SK-N-SH (cell line): ENCODE measurements around the gene TGFBR3L. TPM values are rescaled to one million over a fixed set of nuclear protein-coding genes. Genes with fewer than 3 reads are reported as not detected.

Source experiments
- CTCF ChIA-PET: fragments of 300-600, 350-600 bp; formaldehyde crosslinking; extraction: SDS; loops from one replicate; lab custom pipeline; 2021; lab: Yijun Ruan, JAX
- POLR2A ChIA-PET: fragments of 350-600 bp; sonication (Branson Sonifier 250); formaldehyde crosslinking; extraction: SDS; loops from one replicate; lab custom pipeline; 2020; ENCODE audit warnings: antibody characterized with exemption, inconsistent platforms; lab: Yijun Ruan, JAX
- DNase-seq: peaks from one replicate; pipeline ENCODE4 v3.0.0; 2012
- H2AFZ ChIP-seq: fragments of 200-600 bp; sonication (generic); 2 replicates; pipeline ENCODE4 v1.8.1; 2016; ENCODE audit warnings: antibody characterized with exemption, mild to moderate bottlenecking, low read depth
- H3F3A ChIP-seq: fragments of 200-600 bp; sonication (generic); replicated peaks from 2 replicates; pipeline ENCODE3; 2016; ENCODE audit warnings: antibody characterized with exemption, mild to moderate bottlenecking; ENCODE audit not compliant: insufficient read depth
- H3K27ac ChIP-seq, 2 experiments: fragments of 200-500 bp in 1 of 2; fragments of 200-600 bp in 1 of 2; sonication (Bioruptor generic) in 1 of 2; sonication (generic), shearing (Covaris generic) in 1 of 2; 2 replicates each; pipeline versions ENCODE4 v1.5.1 to v1.6.1; 2014 to 2016; ENCODE audit warnings: low read depth in 2 of 2, inconsistent platforms in 1 of 2, low read length in 1 of 2, mild to moderate bottlenecking in 1 of 2, mixed read lengths in 1 of 2
- H3K27me3 ChIP-seq: fragments of 200-600 bp; sonication (generic), shearing (Covaris generic); 2 replicates; pipeline ENCODE4 v1.6.1; 2016; ENCODE audit warnings: mixed run types; ENCODE audit not compliant: insufficient read depth
- H3K36me3 ChIP-seq, 2 experiments: fragments of 200-500 bp in 1 of 2; fragments of 200-600 bp in 1 of 2; sonication (Bioruptor generic) in 1 of 2; sonication (generic) in 1 of 2; replicated peaks in 1 of 2; 2 replicates each; pipeline versions ENCODE3 to v1.5.1; 2014 to 2016; ENCODE audit warnings: low read length in 1 of 2, mild to moderate bottlenecking in 1 of 2; ENCODE audit not compliant: insufficient read depth in 2 of 2, control insufficient read depth in 1 of 2
- H3K4me1 ChIP-seq, 2 experiments: fragments of 200-500 bp in 1 of 2; fragments of 200-600 bp in 1 of 2; sonication (Bioruptor generic) in 1 of 2; sonication (generic), shearing (Covaris generic) in 1 of 2; 2 replicates each; pipeline versions ENCODE4 v1.5.1 to v1.6.1; 2014 to 2016; ENCODE audit warnings: low read depth in 1 of 2, low read length in 1 of 2, mixed run types in 1 of 2; ENCODE audit not compliant: insufficient read depth in 2 of 2, control insufficient read depth in 1 of 2
- H3K4me2 ChIP-seq: fragments of 200-600 bp; sonication (generic), shearing (Covaris generic); 2 replicates; pipeline ENCODE4 v1.6.1; 2017; ENCODE audit warnings: mixed run types
- H3K4me3 ChIP-seq, 2 experiments: fragments of 200-500 bp in 1 of 2; fragments of 200-600 bp in 1 of 2; sonication (Bioruptor generic) in 1 of 2; sonication (generic), shearing (Covaris generic) in 1 of 2; 2 replicates each; pipeline versions ENCODE4 v1.5.1 to v1.8.1; 2014 to 2016; ENCODE audit warnings: low read depth in 2 of 2, inconsistent platforms in 1 of 2, low read length in 1 of 2, mild to moderate bottlenecking in 1 of 2, mixed read lengths in 1 of 2, moderate library complexity in 1 of 2
- H3K79me2 ChIP-seq: fragments of 200-600 bp; sonication (generic); 2 replicates; pipeline ENCODE4 v1.8.1; 2017; ENCODE audit warnings: mild to moderate bottlenecking; ENCODE audit not compliant: insufficient read depth
- H3K9ac ChIP-seq: fragments of 200-600 bp; sonication (generic); 2 replicates; pipeline ENCODE4 v1.6.1; 2017; ENCODE audit warnings: mixed run types
- H3K9me2 ChIP-seq: fragments of 200-600 bp; sonication (generic); 2 replicates; pipeline ENCODE4 v1.6.1; 2017; ENCODE audit warnings: mixed run types
- H3K9me3 ChIP-seq: fragments of 200-600 bp; sonication (generic); 2 replicates; pipeline ENCODE4 v1.6.1; 2017; ENCODE audit warnings: mixed run types, mild to moderate bottlenecking, moderate library complexity
- H4K20me1 ChIP-seq: fragments of 200-600 bp; sonication (generic); 2 replicates; pipeline ENCODE4 v1.6.1; 2017; ENCODE audit warnings: mild to moderate bottlenecking, mixed run types; ENCODE audit not compliant: insufficient read depth
- CTCF ChIP-seq: fragments of 200-600 bp; sonication (generic); IDR thresholded peaks from 2 replicates; pipeline ENCODE4 v1.6.1; 2017; ENCODE audit warnings: antibody characterized with exemption, mild to moderate bottlenecking, moderate library complexity
- ELF1 ChIP-seq: IDR thresholded peaks from 2 replicates; pipeline ENCODE4 v1.4.0; 2012
- EZH2phosphoT487 ChIP-seq: fragments of 200-600 bp; sonication (generic); IDR thresholded peaks from 2 replicates; pipeline ENCODE4 v1.6.1; 2017; ENCODE audit warnings: low read depth, mixed run types, mild to moderate bottlenecking, antibody characterized with exemption, moderate library complexity, borderline replicate concordance
- FOSL2 ChIP-seq: IDR thresholded peaks from 2 replicates; pipeline ENCODE4 v1.4.0; 2012; ENCODE audit warnings: low read depth, mild to moderate bottlenecking, moderate library complexity, borderline replicate concordance
- FOXJ3 ChIP-seq: sonication (generic); formaldehyde crosslinking; IDR thresholded peaks from 2 replicates; pipeline ENCODE4 v1.5.1; 2020; ENCODE audit warnings: mild to moderate bottlenecking, missing genetic modification reagents
- IRF3 ChIP-seq: fragments of 150-350 bp; IDR thresholded peaks from 2 replicates; pipeline ENCODE4 v1.6.1; 2016; ENCODE audit warnings: mild to moderate bottlenecking, low read depth, low read length
- MEF2A ChIP-seq: IDR thresholded peaks from 2 replicates; pipeline ENCODE4 v1.4.0; 2012; ENCODE audit warnings: low read depth, borderline replicate concordance
- MXI1 ChIP-seq: IDR thresholded peaks from 2 replicates; pipeline ENCODE4 v1.6.1; 2012; ENCODE audit warnings: mild to moderate bottlenecking, low read depth, low read length, improper control_type of control experiment
- NFIC ChIP-seq: IDR thresholded peaks from 2 replicates; pipeline ENCODE4 v1.4.0; 2012; ENCODE audit warnings: borderline replicate concordance
- NRF1 ChIP-seq: IDR thresholded peaks from 2 replicates; pipeline ENCODE4 v1.6.1; 2012; ENCODE audit warnings: low read depth, mild to moderate bottlenecking, low read length
- PBX3 ChIP-seq: IDR thresholded peaks from 2 replicates; pipeline ENCODE4; 2012
- RAD21 ChIP-seq: IDR thresholded peaks from 2 replicates; pipeline ENCODE4 v1.6.1; 2012; ENCODE audit warnings: mild to moderate bottlenecking, low read length
- RCOR1 ChIP-seq: fragments of 150-350 bp; IDR thresholded peaks from 2 replicates; pipeline ENCODE4 v1.6.1; 2017; ENCODE audit warnings: antibody characterized with exemption, low read length
- REST ChIP-seq: IDR thresholded peaks from 2 replicates; pipeline ENCODE4 v1.6.1; 2012; ENCODE audit warnings: mild to moderate bottlenecking, low read depth, low read length, moderate library complexity
- SIN3A ChIP-seq: IDR thresholded peaks from 2 replicates; pipeline ENCODE4 v1.6.1; 2012; ENCODE audit warnings: low read depth, mild to moderate bottlenecking, low read length, moderate library complexity, borderline replicate concordance
- SMC3 ChIP-seq: IDR thresholded peaks from 2 replicates; pipeline ENCODE4 v1.6.1; 2012; ENCODE audit warnings: low read depth, low read length, improper control_type of control experiment
- TEAD4 ChIP-seq: IDR thresholded peaks from 2 replicates; pipeline ENCODE4 v1.4.0; 2012; ENCODE audit warnings: mild to moderate bottlenecking, borderline replicate concordance; ENCODE audit not compliant: insufficient read depth
- ZBTB33 ChIP-seq: IDR thresholded peaks from 2 replicates; pipeline ENCODE4 v1.4.0; 2012; ENCODE audit warnings: low read depth, borderline replicate concordance
- WGBS: methylation state at CpG from one replicate; pipeline ENCODE4 v1.1.6; 2017; ENCODE audit warnings: low lambda C conversion rate; 5-methylcytosine and 5-hydroxymethylcytosine counted together
- polyA plus RNA-seq, 3 experiments: library from polyadenylated mRNA; depleted of rRNA; stranded (reverse); fragments of >200 nt; gene quantifications; 2 replicates each; pipeline ENCODE4 v1.2.3, GENCODE V29; 2012

The TGFBR3L gene
- polyA plus RNA-seq, 1 of the 3 experiments (the other 2 are of a cell fraction) = 0.87 TPM

GRCh38 chr19:7881910-7882309 lies 32.7 kb upstream of the TGFBR3L start:
- Histone ChIP-seq H3K9ac (no peak overlapping the region), H2AFZ (no peak overlapping the region), H3F3A (no peaks in the 10 kb centered on the region), H3K36me3 (no peaks in the 10 kb centered on the region), H3K4me2 (no peak overlapping the region), H3K4me3 (no peak overlapping the region), H3K4me1 (no peaks in the 10 kb centered on the region), H3K27me3 (no peaks in the 10 kb centered on the region; the same call in 1 of the 2 replicates), H3K9me2 (no peaks in the 10 kb centered on the region), H3K27ac (no peak overlapping the region), H4K20me1 (no peaks in the 10 kb centered on the region), H3K79me2 (no peaks in the 10 kb centered on the region), H3K9me3 (no peaks in the 10 kb centered on the region)
- no peak for DNase-seq
- WGBS = 39% methylated on average over 3 of the region's 3 CpGs
- no peak for TF ChIP-seq RAD21
- TF ChIP-seq FOSL2 = no peak
- no peak for TF ChIP-seq REST
- TF ChIP-seq NFIC = no peak
- no peak for TF ChIP-seq CTCF
- TF ChIP-seq MEF2A = no peak
- TF ChIP-seq FOXJ3 (CRISPR knock-in tag) = no peak
- no peak for TF ChIP-seq SMC3
- no peak for TF ChIP-seq ZBTB33
- no peak for TF ChIP-seq ELF1
- no peak for TF ChIP-seq TEAD4
- TF ChIP-seq IRF3 = no peak
- no peak for TF ChIP-seq RCOR1
- no peak for TF ChIP-seq MXI1
- no peak for TF ChIP-seq NRF1
- no peak for TF ChIP-seq SIN3A
- no peak for TF ChIP-seq EZH2phosphoT487
- no peak for TF ChIP-seq PBX3
- POLR2A ChIA-PET = no interaction called here
- CTCF ChIA-PET = no interaction called here
